Prostate gland (tissue), 2 donors: ENCODE data around the gene SPATA2.

Source experiments
- POLR2A ChIP-seq: fragments of 450-650 bp; IDR thresholded peaks from one replicate; pipeline ENCODE4 v1.6.1; 2016; ENCODE audit warnings: antibody characterized with exemption, mild to moderate bottlenecking
- POLR2AphosphoS5 ChIP-seq: sonication (generic); formaldehyde crosslinking; IDR thresholded peaks from one replicate; pipeline ENCODE4 v1.6.1; 2017; ENCODE audit warnings: antibody characterized with exemption
- TF ChIP-seq, protein P1 (sequence below), 4 experiments: fragments of 200-600 bp in 2 of 4; fragments of 450-650 bp in 2 of 4; sonication (generic) in 2 of 4; IDR thresholded peaks; 1 replicate in 3 of 4; 2 replicates in 1 of 4; pipeline ENCODE4 v1.5.1; 2016 to 2019; ENCODE audit warnings: antibody characterized with exemption in 4 of 4, mild to moderate bottlenecking in 2 of 4, moderate library complexity in 2 of 4

DNA sequence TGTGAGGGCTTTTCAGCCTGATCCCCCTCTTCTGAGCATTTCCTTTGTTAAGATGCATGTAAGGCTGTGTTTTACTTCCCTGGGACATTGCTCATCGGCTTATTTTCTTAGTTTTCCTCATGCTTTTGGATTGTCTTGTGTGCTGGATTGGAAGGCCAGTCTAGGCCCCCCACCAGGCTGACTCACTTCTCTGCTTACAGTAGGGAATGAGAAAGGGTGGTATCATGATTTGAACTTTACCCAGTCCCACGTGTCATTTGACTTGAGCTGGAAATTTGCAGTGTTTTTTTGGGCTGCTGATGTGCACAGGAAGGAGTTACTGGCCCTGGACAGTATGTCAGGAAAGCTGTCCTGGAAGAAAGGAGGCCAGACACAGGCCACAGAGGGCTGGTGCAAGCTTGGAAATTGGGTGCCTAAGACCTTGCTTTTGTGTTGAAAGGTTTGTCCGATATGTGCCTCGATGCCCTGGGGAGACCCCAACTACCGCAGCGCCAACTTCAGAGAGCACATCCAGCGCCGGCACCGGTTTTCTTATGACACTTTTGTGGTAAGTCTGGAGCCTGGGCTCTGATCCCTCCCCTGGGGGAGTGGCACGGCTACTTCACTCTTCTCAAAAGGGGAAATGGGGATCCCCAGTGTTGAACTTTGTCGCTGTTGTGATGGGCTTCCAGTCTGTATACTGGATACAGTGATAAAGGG is 33.6 kb upstream of the SPATA2 start:
- TF ChIP-seq, protein P1, sequence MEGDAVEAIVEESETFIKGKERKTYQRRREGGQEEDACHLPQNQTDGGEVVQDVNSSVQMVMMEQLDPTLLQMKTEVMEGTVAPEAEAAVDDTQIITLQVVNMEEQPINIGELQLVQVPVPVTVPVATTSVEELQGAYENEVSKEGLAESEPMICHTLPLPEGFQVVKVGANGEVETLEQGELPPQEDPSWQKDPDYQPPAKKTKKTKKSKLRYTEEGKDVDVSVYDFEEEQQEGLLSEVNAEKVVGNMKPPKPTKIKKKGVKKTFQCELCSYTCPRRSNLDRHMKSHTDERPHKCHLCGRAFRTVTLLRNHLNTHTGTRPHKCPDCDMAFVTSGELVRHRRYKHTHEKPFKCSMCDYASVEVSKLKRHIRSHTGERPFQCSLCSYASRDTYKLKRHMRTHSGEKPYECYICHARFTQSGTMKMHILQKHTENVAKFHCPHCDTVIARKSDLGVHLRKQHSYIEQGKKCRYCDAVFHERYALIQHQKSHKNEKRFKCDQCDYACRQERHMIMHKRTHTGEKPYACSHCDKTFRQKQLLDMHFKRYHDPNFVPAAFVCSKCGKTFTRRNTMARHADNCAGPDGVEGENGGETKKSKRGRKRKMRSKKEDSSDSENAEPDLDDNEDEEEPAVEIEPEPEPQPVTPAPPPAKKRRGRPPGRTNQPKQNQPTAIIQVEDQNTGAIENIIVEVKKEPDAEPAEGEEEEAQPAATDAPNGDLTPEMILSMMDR (IDR thresholded peaks at IDR 0.05) = no peak
- TF ChIP-seq POLR2A = no peak
- TF ChIP-seq POLR2AphosphoS5 = no peak
